Suprapubic skin (tissue), 3 donors: ENCODE measurements around the gene MGAT4C.

Experiments
- EP300 ChIP-seq: sonication (generic); formaldehyde crosslinking; IDR thresholded peaks from one replicate; pipeline ENCODE4 v1.6.1; 2017; ENCODE audit warnings: antibody characterized with exemption
- POLR2A ChIP-seq, 2 donors: fragments of 450-650 bp; IDR thresholded peaks; one replicate each; pipeline ENCODE4 v1.6.1; 2017; ENCODE audit warnings: antibody characterized with exemption in 2 of 2, mild to moderate bottlenecking in 2 of 2, moderate library complexity in 2 of 2
- TF ChIP-seq, protein P1 (sequence below), 2 donors: fragments of 200-600 bp in 1 of 2; fragments of 450-650 bp in 1 of 2; sonication (generic) in 1 of 2; IDR thresholded peaks; one replicate each; pipeline ENCODE4 v1.5.1; 2016 to 2019; ENCODE audit warnings: antibody characterized with exemption in 2 of 2, mild to moderate bottlenecking in 1 of 2, moderate library complexity in 1 of 2

DNA sequence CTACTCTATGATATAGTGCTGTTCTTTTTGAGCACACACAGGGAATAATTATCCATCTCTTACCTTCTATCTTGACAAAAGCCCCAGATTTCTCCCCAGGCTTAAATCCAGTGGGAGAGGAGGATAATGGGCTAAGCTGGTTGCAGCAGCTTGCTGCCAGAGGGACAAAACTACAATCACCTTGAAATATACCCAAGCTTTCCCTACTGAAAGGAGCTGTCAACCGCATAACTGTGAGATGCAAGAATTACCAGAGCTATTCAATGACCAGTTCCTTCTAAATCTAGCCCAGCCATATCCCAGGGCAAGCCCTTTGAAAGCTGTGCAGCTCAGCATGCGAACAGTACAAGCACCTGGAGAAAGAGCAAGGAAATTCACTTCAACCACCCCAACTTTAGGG is 943 bp upstream of the MGAT4C start:
- TF ChIP-seq, protein P1, sequence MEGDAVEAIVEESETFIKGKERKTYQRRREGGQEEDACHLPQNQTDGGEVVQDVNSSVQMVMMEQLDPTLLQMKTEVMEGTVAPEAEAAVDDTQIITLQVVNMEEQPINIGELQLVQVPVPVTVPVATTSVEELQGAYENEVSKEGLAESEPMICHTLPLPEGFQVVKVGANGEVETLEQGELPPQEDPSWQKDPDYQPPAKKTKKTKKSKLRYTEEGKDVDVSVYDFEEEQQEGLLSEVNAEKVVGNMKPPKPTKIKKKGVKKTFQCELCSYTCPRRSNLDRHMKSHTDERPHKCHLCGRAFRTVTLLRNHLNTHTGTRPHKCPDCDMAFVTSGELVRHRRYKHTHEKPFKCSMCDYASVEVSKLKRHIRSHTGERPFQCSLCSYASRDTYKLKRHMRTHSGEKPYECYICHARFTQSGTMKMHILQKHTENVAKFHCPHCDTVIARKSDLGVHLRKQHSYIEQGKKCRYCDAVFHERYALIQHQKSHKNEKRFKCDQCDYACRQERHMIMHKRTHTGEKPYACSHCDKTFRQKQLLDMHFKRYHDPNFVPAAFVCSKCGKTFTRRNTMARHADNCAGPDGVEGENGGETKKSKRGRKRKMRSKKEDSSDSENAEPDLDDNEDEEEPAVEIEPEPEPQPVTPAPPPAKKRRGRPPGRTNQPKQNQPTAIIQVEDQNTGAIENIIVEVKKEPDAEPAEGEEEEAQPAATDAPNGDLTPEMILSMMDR (IDR thresholded peaks at IDR 0.05) = no peak
- TF ChIP-seq POLR2A (IDR thresholded peaks at IDR 0.05) = no peak
- TF ChIP-seq EP300 = no peak
